Progenitor cell of endocrine pancreas (in vitro differentiated cells): ENCODE measurements around the gene AMHR2. TPM values are rescaled to one million over a fixed set of nuclear protein-coding genes. Genes with fewer than 3 reads are reported as not detected.
"Not testable (repeated sequence)": the region's sequence is repeated elsewhere in the genome, so short reads cannot be mapped to it uniquely, and the experiment has no call there.

Experiments
- DNase-seq: peaks from one replicate; pipeline ENCODE4 v3.0.0; 2021; ENCODE audit warnings: low spot score; ENCODE audit not compliant: unreplicated experiment
- H3K27ac Mint-ChIP-seq: 2 replicates; pipeline ENCODE4 v1.8.0; 2021; ENCODE audit warnings: mild to moderate bottlenecking, moderate library complexity, mixed read lengths
- H3K27me3 Mint-ChIP-seq: 2 replicates; pipeline ENCODE4 v1.8.0; 2021; ENCODE audit warnings: mixed read lengths
- H3K36me3 Mint-ChIP-seq: 2 replicates; pipeline ENCODE4 v1.8.0; 2022; ENCODE audit warnings: mixed read lengths; ENCODE audit not compliant: insufficient read depth
- H3K4me1 Mint-ChIP-seq: 2 replicates; pipeline ENCODE4 v1.8.0; 2021; ENCODE audit warnings: low read depth, mixed read lengths
- H3K4me3 Mint-ChIP-seq: 2 replicates; pipeline ENCODE4 v1.8.0; 2021; ENCODE audit warnings: low read depth, mild to moderate bottlenecking, moderate library complexity, mixed read lengths
- H3K9me3 Mint-ChIP-seq: 2 replicates; pipeline ENCODE4 v1.8.0; 2021; ENCODE audit warnings: low read depth, mixed read lengths
- CTCF ChIP-seq: fragments of 200-600 bp; sonication (generic); IDR thresholded peaks from one replicate; pipeline ENCODE4 v1.5.0; 2021; ENCODE audit warnings: antibody characterized with exemption, mild to moderate bottlenecking; ENCODE audit not compliant: unreplicated experiment
- total RNA-seq: library from RNA; stranded (reverse); gene quantifications from 2 replicates; pipeline ENCODE4 v1.2.1, GENCODE V29; 2021

Gene AMHR2
- total RNA-seq, 1 donor from 2014 or later, result 35.1 TPM

GRCh38 chr12:53427905-53428594 lies 4.4 kb downstream of the AMHR2 start:
- no peaks in the 10 kb centered on the region for H3K27me3 Mint-ChIP-seq

DNA sequence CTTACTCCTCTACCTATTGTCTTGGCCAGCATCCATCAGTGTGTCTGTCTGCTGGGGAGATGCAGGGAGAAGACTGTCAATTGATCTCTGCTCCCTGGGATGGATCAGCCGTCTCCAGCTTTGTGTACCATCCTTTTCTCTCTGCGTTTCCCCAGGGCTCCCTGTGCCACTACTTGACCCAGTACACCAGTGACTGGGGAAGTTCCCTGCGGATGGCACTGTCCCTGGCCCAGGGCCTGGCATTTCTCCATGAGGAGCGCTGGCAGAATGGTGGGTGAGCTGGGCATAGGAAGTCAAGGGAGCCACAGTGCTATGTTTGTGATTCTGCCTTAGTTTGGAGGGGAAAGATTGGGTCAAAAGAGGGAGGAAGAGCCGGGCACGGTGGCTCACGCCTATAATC lies 5.1 kb downstream of the AMHR2 start:
- H3K9me3 Mint-ChIP-seq, result no peaks in the 10 kb centered on the region
- H3K27ac Mint-ChIP-seq, result no peak overlapping the region
- H3K4me1 Mint-ChIP-seq, result peaks cover 43% of the 10 kb centered on the region
- no peak for TF ChIP-seq CTCF
- H3K4me3 Mint-ChIP-seq, result no peak overlapping the region
- DNase-seq, result no peak
- peaks cover 8% of the 10 kb centered on the region for H3K36me3 Mint-ChIP-seq
- no peaks in the 10 kb centered on the region for H3K27me3 Mint-ChIP-seq

More at GRCh38 chr12:53427905-53428594, 4.4 kb downstream of the AMHR2 start:
- Mint-ChIP-seq H3K36me3 (peaks cover 8% of the 10 kb centered on the region), H3K27ac (peak overlapping the region; percentile 45), H3K4me1 (peaks cover 48% of the 10 kb centered on the region), H3K4me3 (peak overlapping the region; percentile 39), H3K9me3 (no peaks in the 10 kb centered on the region)
- no peak for DNase-seq
- TF ChIP-seq CTCF, result no peak

DNA sequence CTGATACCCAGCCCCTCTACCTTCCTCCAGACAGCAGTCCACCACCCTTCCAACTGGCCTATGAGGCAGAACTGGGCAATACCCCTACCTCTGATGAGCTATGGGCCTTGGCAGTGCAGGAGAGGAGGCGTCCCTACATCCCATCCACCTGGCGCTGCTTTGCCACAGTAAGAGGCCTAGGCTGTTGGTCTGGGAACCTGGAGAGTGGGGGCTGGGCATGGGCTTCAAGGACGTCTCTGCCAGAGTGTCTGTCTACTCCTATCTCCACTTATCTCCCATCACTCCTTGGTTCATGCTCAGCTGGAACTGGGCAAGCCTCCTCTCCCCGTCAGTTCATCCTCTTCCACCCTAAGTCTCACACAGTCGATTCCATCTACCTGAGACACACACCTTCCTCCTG lies 6.5 kb downstream of the AMHR2 start:
- H3K9me3 Mint-ChIP-seq, result no peaks in the 10 kb centered on the region
- no peaks in the 10 kb centered on the region for H3K27me3 Mint-ChIP-seq
- no peak for TF ChIP-seq CTCF
- H3K36me3 Mint-ChIP-seq, result peaks cover 8% of the 10 kb centered on the region
- H3K4me1 Mint-ChIP-seq, result peaks cover 30% of the 10 kb centered on the region
- no peak overlapping the region for H3K4me3 Mint-ChIP-seq
- no peak for DNase-seq
- H3K27ac Mint-ChIP-seq, result no peak overlapping the region

DNA sequence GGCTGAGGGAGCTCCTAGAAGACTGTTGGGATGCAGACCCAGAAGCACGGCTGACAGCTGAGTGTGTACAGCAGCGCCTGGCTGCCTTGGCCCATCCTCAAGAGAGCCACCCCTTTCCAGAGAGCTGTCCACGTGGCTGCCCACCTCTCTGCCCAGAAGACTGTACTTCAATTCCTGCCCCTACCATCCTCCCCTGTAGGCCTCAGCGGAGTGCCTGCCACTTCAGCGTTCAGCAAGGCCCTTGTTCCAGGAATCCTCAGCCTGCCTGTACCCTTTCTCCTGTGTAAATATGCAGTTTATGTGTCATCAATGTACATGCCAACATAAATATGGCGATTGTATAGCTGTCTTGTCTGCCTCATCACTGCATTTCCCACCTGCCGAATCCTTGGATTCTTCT lies 7.5 kb downstream of the AMHR2 start:
- H3K27ac Mint-ChIP-seq, result no peak overlapping the region
- H3K4me1 Mint-ChIP-seq, result peaks cover 19% of the 10 kb centered on the region
- peaks cover 8% of the 10 kb centered on the region for H3K36me3 Mint-ChIP-seq
- DNase-seq, result no peak
- H3K4me3 Mint-ChIP-seq, result no peak overlapping the region
- TF ChIP-seq CTCF, result no peak
- H3K9me3 Mint-ChIP-seq, result no peaks in the 10 kb centered on the region
- no peaks in the 10 kb centered on the region for H3K27me3 Mint-ChIP-seq

- DNase-seq, H3K27ac Mint-ChIP-seq, H3K4me3 Mint-ChIP-seq, H3K27me3 Mint-ChIP-seq, H3K4me1 Mint-ChIP-seq, H3K9me3 Mint-ChIP-seq, H3K36me3 Mint-ChIP-seq: not testable (repeated sequence)
Measured at GRCh38 chr12:53435326-53435725, 11.7 kb downstream of the AMHR2 start.

DNA sequence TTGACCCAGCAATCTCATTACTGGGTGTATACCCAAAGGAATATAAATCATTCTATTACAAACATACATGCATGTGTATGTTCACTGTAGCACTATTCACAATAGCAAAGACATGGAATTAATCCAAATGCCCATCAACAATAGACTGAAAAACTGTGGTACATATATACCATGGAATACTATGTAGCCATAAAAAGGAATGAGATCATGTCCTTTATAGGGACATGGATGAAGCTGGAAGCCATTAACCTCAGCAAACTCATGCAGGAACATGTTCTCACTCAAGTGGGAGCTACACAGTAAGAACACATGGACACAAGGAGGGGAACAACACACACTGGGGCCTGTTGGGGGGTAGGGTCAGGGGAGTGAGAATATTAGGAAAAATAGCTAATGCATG lies 15.9 kb downstream of the AMHR2 start:
- H3K4me3 Mint-ChIP-seq, H3K36me3 Mint-ChIP-seq: not testable (repeated sequence)
- peaks cover 23% of the 10 kb centered on the region for H3K4me1 Mint-ChIP-seq

More for the DNA sequence above, 15.9 kb downstream of the AMHR2 start:
- H3K27me3 Mint-ChIP-seq, H3K9me3 Mint-ChIP-seq, DNase-seq: not testable (repeated sequence)
- peak overlapping the region; percentile 59 for H3K27ac Mint-ChIP-seq
